HG03439 (cell line): Measurements from ENCODE around the gene GOLGA8B.
"Not testable (repeated sequence)": the region's sequence is repeated elsewhere in the genome, so short reads cannot be mapped to it uniquely, and the experiment has no call there.

Experiments
- ATAC-seq: cut with Tn5 transposase; IDR thresholded peaks from one replicate; pipeline ENCODE4 v1.9.1; 2021; ENCODE audit warnings: mild to moderate bottlenecking, moderate library complexity; ENCODE audit not compliant: unreplicated experiment

Gene GOLGA8B

GRCh38 chr15:34583399-34584329 lies at the start of gene GOLGA8B:
Gene GOLGA8B, minus strand, starts transcription at chr15:34583651. Its CDS starts 47,739 bp downstream, at chr15:34535912.
- ATAC-seq: peak; percentile 68

- ATAC-seq: not testable (repeated sequence)
Measured at GRCh38 chr15:34633165-34633564, 49.7 kb upstream of the GOLGA8B start.

DNA sequence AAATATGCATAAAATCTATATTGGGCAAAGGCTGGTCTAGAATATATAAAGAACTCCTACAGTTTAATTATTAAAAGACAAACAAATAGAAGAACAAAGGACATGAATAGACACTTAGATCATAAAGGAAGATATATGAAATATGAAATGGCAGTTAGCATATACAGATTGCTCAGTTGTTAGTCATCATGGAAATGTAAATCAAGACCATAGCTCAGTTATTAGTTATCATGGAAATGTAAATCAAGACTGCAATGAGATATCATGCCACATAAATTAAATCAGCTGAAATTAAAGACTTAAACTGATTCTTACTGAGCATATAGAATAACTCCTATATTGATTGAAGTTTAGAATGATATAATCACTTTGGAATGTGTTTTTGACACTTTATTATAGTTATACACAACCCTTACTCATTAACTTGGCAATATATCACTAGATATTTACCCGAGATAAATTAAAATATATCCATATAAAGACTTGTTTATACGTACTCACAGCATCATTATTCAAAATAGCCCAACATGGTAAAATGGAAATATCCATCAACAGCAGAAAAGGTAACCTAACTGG lies 45.2 kb upstream of the GOLGA8B start:
- no peak for ATAC-seq

DNA sequence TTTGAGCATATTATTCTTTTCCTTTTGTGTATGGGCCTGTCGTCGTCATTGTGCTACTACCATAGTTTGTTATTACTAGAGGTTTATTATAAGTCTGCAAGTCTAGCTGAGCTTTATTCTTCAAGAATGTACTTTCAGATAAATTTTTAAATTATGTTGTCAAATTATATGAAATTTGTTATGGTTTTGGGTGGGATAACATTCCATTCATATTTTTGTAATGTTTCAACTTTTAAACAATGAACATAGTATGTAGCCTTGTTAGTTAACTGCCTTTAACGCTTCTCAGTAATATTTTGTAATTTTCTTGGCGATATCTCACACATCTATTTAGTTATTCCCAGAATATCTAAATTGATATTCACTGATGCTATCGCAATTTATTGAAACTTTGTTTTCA lies 41.6 kb upstream of the GOLGA8B start:
- ATAC-seq: no peak

GRCh38 chr15:34621675-34622074 lies 38.2 kb upstream of the GOLGA8B start:
- no peak for ATAC-seq

DNA sequence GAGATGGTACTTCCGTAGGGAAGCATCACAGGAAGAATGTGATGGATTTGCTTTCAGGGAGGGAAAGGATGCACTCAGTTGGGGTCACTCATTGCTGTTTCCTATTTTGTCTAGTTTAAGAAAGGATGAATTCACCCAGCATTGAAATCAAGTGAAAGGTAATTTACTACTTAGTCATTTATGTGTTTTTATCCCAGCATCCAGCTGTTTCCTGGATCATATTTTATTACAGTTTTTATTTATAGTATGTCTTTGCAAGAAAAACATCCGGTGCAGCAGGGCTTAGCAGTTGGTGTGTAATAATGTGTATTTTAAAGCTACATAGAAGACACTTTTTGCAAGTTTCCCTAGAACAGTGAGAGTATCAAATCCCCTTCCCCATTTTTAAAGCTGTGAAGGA lies 37.4 kb upstream of the GOLGA8B start:
- ATAC-seq: no peak

- no peak for ATAC-seq
Measured at GRCh38 chr15:34620142-34620541, 36.7 kb upstream of the GOLGA8B start.

- no peak for ATAC-seq
Measured at GRCh38 chr15:34619151-34619550, 35.7 kb upstream of the GOLGA8B start.

DNA sequence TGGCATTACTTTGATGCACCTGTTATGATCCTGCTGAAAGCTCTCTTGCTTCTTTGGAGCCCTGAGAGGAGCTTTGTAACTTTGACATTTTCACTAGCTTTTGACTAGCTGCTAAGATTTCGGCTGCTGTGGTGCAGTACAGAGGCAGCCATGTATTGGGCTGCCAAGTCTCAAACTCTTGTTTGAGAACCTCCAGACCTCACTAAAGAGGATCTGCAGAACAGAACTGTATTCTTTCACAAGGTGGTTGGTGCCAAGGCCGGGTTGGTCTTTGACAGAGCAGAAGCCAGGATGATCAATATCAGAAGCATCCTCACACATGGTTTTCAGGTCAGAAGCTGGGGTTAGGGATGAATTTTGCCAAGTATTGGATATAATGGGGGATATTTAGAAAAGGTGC lies 34.6 kb upstream of the GOLGA8B start:
- ATAC-seq: no peak

DNA sequence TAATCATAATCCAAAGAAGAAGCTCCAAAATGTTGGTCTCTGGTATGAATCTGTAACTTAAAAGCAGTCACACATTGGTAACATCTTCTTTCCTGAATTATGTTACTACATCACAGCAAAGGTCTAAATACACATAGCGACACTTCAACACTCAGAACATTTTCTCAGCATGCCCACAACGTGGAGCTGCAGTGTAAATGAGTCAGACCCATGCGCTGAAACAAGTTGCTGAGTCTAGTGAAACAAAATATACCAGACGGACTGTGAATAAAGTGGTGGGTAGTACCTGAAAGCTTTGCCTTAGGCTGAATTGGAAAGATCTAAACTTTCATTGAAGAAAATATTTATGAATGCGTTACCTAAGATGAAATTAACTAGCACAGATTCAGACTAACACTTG lies 33.2 kb upstream of the GOLGA8B start:
- no peak for ATAC-seq

- ATAC-seq: no peak
Measured at GRCh38 chr15:34613997-34614396, 30.5 kb upstream of the GOLGA8B start.

DNA sequence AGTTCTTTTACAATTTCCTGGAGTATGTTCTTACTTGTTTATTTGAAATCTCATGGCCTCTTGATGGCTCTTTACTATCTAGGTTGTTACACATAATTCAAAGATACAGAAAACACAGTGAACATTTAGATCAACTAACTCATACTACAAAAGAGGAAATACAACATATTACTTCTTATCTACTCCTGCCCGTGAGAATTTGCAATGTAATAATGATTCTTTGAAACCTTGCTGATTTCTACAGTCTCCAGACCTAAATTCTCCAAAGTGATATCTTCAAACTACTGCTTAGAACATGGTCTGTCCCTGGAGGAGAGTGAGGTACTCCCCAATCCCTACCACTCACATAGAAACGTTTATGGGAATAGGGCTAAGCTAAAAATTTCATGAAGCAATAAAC lies 29.9 kb upstream of the GOLGA8B start:
- ATAC-seq: no peak

GRCh38 chr15:34610354-34610753 lies 26.9 kb upstream of the GOLGA8B start:
- no peak for ATAC-seq

DNA sequence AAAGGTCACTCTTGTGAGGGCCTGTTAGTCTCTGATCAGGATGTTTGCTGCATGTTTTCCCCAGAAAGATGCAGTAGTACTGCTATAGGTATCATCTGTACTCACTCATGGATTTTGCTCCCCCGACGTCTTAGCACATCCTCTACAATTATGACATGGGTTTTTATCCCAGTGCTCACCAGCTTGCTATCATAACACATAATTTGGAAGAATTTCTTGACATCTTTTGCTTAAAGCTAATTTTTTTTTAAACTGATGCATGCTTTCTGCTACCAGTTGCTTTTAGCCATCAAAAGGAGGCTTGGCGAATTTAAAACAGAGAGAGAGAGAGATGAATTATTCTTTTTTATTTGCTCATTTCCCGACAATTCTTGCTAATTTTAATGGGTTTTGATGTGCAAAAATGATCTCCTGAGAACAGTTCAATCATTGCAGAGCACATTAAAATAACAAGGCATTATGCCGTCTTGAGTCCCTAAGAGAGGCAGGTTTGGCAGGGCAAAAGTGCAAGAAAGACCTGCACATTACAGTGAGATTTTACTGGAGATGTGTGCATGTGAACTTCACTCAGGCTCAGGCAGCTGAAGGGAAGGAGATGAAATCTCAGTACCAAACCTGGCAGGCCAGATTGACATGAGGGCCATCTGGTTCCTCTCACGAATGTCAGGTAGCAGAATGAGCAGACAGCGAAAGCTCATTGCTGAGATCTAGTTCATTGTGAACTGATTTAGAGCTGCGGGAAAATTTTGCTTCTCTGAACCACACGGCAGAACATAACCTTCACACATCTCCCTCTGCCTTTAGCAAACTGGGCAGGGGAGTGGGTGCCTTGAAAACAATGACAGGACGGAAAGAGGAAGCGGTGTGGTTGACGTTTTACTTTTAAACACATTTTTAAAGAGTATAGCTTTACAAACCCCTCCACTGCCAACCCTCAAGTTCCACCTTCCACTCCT lies 25.9 kb upstream of the GOLGA8B start:
- no peak for ATAC-seq

- ATAC-seq: no peak
Measured at GRCh38 chr15:34608517-34608916, 25.1 kb upstream of the GOLGA8B start.

GRCh38 chr15:34607832-34608231 lies 24.4 kb upstream of the GOLGA8B start:
- no peak for ATAC-seq

DNA sequence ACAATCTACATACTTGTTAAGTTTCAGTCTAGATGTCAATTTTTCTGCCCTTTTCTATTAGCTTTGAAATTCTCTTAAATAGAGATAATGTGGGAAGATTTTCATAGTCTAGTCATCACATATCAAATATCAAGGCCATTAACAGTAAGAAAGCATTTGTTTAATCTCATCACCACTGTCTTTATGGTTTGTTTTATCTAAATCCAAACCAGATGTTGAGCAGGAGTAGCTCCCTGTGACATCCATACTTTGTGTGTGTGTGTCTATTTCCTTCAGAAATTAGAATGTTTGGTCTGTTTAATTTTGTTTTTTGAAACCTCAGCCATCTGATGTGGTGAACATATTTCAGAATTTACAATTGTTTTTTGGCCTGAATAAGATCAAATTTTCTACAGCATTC lies 23.1 kb upstream of the GOLGA8B start:
- no peak for ATAC-seq

DNA sequence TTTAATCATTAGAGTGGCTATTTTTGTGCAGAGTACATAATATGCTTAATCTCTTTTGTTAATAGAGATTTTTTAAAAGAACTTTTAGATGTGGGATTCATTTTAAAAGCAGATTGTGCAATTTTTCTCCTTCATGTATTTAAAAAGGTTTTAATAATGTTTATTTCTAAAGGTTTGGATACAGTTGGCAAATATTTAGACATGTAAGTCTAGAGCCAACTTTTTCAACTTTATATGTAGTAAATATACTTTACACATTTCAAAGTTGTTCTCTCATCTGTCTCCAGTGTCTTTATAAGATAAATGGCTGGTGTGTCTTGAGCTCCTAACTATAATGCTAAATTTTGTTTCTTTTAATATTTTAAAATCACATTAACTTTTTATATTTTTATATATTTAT lies 22.7 kb upstream of the GOLGA8B start:
- no peak for ATAC-seq

DNA sequence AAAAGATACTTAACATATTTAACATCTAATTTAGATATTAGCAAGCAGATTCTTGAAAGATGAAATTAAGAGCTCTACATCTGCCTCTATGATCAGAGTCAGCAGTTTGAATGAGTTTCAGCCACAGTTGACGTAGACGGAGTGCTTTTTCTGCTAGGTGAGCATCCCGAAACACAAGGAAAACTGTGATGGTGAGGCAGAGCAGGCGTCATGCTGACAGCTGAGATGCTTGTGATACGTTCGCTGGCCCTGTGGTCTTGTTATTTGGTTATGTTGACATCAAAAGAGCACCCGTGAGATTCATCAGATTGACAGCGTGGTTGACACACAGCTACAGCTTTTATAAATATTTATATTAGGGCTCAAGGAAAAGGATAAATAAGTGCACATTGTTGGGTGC lies 19.6 kb upstream of the GOLGA8B start:
- ATAC-seq: no peak

DNA sequence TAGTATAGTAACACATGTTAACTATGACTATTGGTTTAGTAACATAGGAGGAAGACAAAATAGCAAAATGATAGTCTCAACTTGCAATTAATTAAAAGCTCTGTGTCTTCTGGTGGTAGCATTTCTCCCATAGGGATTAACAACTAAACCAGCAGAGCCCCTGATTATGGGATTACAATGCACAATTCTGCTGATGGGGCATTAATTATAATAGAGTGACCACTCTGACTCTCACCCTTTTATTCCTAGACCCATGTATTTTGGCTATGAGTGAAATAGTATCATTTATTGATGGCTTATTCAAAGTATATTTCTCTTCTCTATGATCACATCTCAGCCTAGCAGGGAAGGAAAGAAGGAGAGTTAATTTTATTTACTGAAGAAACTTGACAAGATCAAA lies 17.5 kb upstream of the GOLGA8B start:
- ATAC-seq: no peak
